ENCODE data around the gene GPR15LG. TPM values are rescaled to one million over a fixed set of nuclear protein-coding genes. Genes with fewer than 3 reads are reported as not detected.

Gene GPR15LG
- total RNA-seq, 1 experiment from 2014 or later = not detected

DNA sequence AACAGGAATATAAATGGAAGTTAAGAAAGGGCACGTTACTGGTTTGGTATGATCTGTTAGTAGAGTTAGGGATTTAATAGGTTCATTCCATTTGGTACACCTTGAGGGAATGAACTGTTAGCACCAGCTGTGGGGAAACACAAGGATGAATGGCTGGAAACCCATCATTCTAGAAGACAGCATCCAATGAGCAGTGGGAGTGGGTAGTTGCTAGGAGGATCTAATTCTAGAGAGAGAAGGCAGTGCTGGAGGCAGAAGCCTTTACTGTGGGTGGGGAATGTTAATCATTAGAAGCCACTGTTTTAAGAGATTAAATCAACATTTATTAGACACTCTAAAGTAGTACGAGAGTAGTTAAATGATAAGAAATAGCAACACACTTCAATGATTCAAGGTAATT is 15.5 kb upstream of the GPR15LG start:
- intact Hi-C loops (cut with micrococcal nuclease) = no loop called here
- BruUV-seq (replicated peaks) = no TSS peak
- H3K27me3 Mint-ChIP-seq (ENCODE audit: insufficient read depth, unreplicated experiment) = no peaks in the 10 kb centered on the region
- ChIA-PET CTCF (interaction anchor here (0.6 to 12.4 kb wide), 4 partner anchors 9 to 46 kb away, joined by 3 to 139 read pairs (median 4); no protein-coding TSS in a partner anchor), POLR2A (interaction anchor here (1.1 kb wide), 1 partner anchor 18 kb away, joined by 4 read pairs; no protein-coding TSS in a partner anchor)
- H3K4me3 Mint-ChIP-seq (ENCODE audit: unreplicated experiment) = no peak overlapping the region
- peaks cover 28% of the 10 kb centered on the region for H3K36me3 Mint-ChIP-seq (ENCODE audit: insufficient read depth, unreplicated experiment)
- TF ChIP-seq, protein P1, sequence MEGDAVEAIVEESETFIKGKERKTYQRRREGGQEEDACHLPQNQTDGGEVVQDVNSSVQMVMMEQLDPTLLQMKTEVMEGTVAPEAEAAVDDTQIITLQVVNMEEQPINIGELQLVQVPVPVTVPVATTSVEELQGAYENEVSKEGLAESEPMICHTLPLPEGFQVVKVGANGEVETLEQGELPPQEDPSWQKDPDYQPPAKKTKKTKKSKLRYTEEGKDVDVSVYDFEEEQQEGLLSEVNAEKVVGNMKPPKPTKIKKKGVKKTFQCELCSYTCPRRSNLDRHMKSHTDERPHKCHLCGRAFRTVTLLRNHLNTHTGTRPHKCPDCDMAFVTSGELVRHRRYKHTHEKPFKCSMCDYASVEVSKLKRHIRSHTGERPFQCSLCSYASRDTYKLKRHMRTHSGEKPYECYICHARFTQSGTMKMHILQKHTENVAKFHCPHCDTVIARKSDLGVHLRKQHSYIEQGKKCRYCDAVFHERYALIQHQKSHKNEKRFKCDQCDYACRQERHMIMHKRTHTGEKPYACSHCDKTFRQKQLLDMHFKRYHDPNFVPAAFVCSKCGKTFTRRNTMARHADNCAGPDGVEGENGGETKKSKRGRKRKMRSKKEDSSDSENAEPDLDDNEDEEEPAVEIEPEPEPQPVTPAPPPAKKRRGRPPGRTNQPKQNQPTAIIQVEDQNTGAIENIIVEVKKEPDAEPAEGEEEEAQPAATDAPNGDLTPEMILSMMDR (IDR thresholded peaks at IDR 0.05; ENCODE audit: unreplicated experiment) = no peak
- H3K27ac Mint-ChIP-seq (ENCODE audit: low read depth, unreplicated experiment) = no peak overlapping the region
- no peaks in the 10 kb centered on the region for H3K9me3 Mint-ChIP-seq (ENCODE audit: unreplicated experiment)
- no peak for DNase-seq (ENCODE audit: unreplicated experiment)
- peaks cover 6% of the 10 kb centered on the region for H3K4me1 Mint-ChIP-seq (ENCODE audit: insufficient read depth, unreplicated experiment)

DNA sequence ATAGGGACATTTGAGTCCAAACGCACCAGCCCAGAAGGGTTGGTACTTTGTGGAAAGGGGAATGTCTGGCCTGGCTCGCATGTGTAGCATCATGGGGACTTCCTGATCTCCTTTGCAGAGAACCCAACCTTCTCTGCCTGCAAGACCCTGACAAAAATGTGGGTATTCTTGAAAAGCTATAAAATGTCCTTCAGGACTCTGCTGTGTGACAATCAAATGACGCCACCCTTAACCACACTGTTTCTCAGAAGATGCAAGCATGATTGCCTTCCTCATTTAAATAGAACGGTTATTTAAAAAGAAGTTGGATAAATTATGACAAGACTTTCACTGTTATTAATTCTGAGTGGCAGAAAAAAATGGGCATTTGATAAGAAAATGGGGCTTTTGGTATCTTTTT is 15.1 kb upstream of the GPR15LG start:
- CTCF ChIA-PET = interaction anchor here (1.1 to 12.4 kb wide), 4 partner anchors 11 to 379 kb away, joined by 3 to 139 read pairs (median 14); no protein-coding TSS in a partner anchor
- H3K27me3 Mint-ChIP-seq (ENCODE audit: insufficient read depth, unreplicated experiment) = no peaks in the 10 kb centered on the region
- no TSS peak for BruUV-seq (replicated peaks)

DNA sequence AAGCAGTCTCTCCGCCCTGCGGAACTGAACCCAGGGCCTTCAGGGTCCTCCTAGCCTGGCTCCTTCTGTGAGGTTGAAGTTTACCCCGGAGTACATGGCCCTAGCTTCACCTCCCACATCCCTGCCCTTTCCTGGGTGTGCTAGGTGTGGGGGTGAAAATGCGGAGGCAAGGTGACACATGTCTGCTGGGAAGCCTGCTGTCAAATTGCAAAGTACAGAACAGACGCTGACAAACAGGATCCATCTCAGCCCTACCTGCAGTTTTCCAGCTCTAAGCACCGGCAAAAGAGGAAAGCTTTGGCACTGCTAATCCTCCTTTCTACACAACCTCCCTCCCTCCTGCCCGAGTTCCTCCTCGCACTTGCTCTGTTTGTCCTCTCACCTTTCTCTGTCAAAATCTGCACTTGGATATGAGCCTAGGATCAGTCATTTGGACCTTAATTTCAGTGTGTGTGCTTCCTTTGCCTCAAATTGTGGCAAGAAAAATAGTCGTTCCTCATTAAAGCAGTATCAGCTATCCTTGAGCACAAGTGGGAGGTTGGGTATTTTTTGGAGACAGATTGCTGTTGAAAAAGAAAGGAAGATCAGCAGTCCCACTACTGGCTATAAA is 14.4 kb upstream of the GPR15LG start:
- intact Hi-C loops (cut with micrococcal nuclease) = no loop called here
- ChIA-PET CTCF (interaction anchor here (0.7 to 12.4 kb wide), 5 partner anchors 10 to 378 kb away, joined by 3 to 139 read pairs (median 7); no protein-coding TSS in a partner anchor), POLR2A (interaction anchor here (0.8 to 1.6 kb wide), 3 partner anchors 11 to 20 kb away, joined by 4 read pairs; no protein-coding TSS in a partner anchor)
- no TSS peak for BruUV-seq (replicated peaks)
- no peak for DNase-seq (ENCODE audit: unreplicated experiment)
- H3K36me3 Mint-ChIP-seq (ENCODE audit: insufficient read depth, unreplicated experiment) = peaks cover 17% of the 10 kb centered on the region
- no peak overlapping the region for H3K27ac Mint-ChIP-seq (ENCODE audit: low read depth, unreplicated experiment)
- H3K4me1 Mint-ChIP-seq (ENCODE audit: insufficient read depth, unreplicated experiment) = peaks cover 11% of the 10 kb centered on the region
- TF ChIP-seq, protein P1 (IDR thresholded peaks at IDR 0.05; ENCODE audit: unreplicated experiment) = no peak
- no peaks in the 10 kb centered on the region for H3K27me3 Mint-ChIP-seq (ENCODE audit: insufficient read depth, unreplicated experiment)
- no peaks in the 10 kb centered on the region for H3K9me3 Mint-ChIP-seq (ENCODE audit: unreplicated experiment)
- H3K4me3 Mint-ChIP-seq (ENCODE audit: unreplicated experiment) = no peak overlapping the region

More for the DNA sequence above, 15.1 kb upstream of the GPR15LG start:
- no peak for DNase-seq (ENCODE audit: unreplicated experiment)
- POLR2A ChIA-PET = interaction anchor here (1.1 to 1.6 kb wide), 2 partner anchors 10 to 18 kb away, joined by 4 read pairs; no protein-coding TSS in a partner anchor
- Mint-ChIP-seq H3K4me1 (ENCODE audit: insufficient read depth, unreplicated experiment) (peaks cover 6% of the 10 kb centered on the region), H3K9me3 (ENCODE audit: unreplicated experiment) (no peaks in the 10 kb centered on the region), H3K27ac (ENCODE audit: low read depth, unreplicated experiment) (no peak overlapping the region), H3K36me3 (ENCODE audit: insufficient read depth, unreplicated experiment) (peaks cover 24% of the 10 kb centered on the region), H3K4me3 (ENCODE audit: unreplicated experiment) (no peak overlapping the region)
- intact Hi-C loops (cut with micrococcal nuclease) = no loop called here
- TF ChIP-seq, protein P1 (IDR thresholded peaks at IDR 0.05; ENCODE audit: unreplicated experiment) = no peak

DNA sequence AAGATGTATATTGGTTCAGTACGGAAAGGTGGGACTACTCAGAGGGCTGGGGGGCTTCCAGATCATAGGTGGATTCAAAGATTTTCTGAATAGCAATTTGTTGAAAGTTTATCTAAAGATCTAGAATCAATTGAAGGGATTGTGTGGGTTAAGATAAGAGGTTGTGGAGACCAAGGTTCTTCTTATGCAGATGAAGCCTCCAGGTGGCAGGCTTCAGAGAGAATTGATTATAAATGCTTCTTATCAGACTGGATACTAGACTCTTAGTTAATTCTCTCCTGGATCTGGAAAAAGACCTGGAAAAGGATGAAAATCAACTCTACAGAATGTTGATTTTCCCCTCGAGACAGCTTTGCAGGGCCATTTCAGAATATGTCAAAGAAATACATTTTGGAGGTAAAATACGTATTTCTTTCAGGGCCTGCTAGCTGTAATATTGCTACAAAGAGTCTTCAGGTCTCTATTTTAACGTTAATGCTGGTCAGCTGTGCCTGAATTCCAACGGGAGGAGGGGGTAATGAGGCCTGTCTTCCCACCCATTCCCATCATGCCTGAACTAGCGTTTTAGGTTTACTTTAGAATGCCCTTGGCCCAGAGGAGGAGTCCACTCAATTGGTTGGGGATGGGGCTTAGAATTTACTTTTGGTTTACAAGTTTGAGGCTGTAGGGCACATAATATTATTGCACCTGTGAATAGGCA is 12.8 kb upstream of the GPR15LG start:
- no peak overlapping the region for H3K4me3 Mint-ChIP-seq (ENCODE audit: unreplicated experiment)
- peaks cover under 1% of the 10 kb centered on the region for H3K36me3 Mint-ChIP-seq (ENCODE audit: insufficient read depth, unreplicated experiment)

More for the DNA sequence above, 12.8 kb upstream of the GPR15LG start:
- no peak for DNase-seq (ENCODE audit: unreplicated experiment)
- peaks cover 11% of the 10 kb centered on the region for H3K4me1 Mint-ChIP-seq (ENCODE audit: insufficient read depth, unreplicated experiment)
- H3K9me3 Mint-ChIP-seq (ENCODE audit: unreplicated experiment) = no peaks in the 10 kb centered on the region
- intact Hi-C loops (cut with micrococcal nuclease) = loop anchor here (1.0 kb wide), 1 partner anchor 44 kb away; no protein-coding TSS in a partner anchor
- TF ChIP-seq, protein P1 (IDR thresholded peaks at IDR 0.05; ENCODE audit: unreplicated experiment) = no peak
- BruUV-seq (replicated peaks) = no TSS peak
- CTCF ChIA-PET = interaction anchor here (0.5 to 12.4 kb wide), 11 partner anchors 13 to 1514 kb away, joined by 3 to 139 read pairs (median 3); partner anchors contain the start of genes CDHR1, GHITM and GPR15LG
- POLR2A ChIA-PET = interaction anchor here (0.7 to 1.4 kb wide), 4 partner anchors 9 to 1526 kb away, joined by 3 to 4 read pairs (median 3); no protein-coding TSS in a partner anchor
- no peaks in the 10 kb centered on the region for H3K27me3 Mint-ChIP-seq (ENCODE audit: insufficient read depth, unreplicated experiment)
- no peak overlapping the region for H3K27ac Mint-ChIP-seq (ENCODE audit: low read depth, unreplicated experiment)

Measured in MCF 10A (cell line).